Measurements from ENCODE around the gene AHNAK.
"Not testable (repeated sequence)": the region's sequence is repeated elsewhere in the genome, so short reads cannot be mapped to it uniquely, and the experiment has no call there.

DNA sequence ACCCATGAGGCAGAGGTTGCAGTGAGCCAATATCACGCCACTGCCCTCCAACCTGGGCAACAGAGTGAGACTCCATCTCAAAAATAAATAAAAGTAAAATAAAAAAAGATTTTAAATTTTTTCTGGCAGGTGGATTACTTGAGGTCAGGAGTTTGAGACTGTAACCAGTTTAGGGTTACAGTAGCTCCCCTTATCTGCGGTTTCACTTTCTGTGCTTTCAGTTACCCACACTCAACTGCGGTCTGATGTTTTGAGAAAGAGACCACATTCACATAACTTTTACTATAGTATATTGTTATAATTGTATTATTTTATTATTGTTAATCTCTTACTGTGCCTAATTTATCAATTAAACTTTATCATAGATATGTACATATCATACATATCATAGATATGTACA lies 160.5 kb downstream of the AHNAK start:
- TF ChIP-seq, protein P1, sequence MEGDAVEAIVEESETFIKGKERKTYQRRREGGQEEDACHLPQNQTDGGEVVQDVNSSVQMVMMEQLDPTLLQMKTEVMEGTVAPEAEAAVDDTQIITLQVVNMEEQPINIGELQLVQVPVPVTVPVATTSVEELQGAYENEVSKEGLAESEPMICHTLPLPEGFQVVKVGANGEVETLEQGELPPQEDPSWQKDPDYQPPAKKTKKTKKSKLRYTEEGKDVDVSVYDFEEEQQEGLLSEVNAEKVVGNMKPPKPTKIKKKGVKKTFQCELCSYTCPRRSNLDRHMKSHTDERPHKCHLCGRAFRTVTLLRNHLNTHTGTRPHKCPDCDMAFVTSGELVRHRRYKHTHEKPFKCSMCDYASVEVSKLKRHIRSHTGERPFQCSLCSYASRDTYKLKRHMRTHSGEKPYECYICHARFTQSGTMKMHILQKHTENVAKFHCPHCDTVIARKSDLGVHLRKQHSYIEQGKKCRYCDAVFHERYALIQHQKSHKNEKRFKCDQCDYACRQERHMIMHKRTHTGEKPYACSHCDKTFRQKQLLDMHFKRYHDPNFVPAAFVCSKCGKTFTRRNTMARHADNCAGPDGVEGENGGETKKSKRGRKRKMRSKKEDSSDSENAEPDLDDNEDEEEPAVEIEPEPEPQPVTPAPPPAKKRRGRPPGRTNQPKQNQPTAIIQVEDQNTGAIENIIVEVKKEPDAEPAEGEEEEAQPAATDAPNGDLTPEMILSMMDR (conservative IDR thresholded peaks at IDR 0.05 in 1 of 2, IDR thresholded peaks at IDR 0.05 in 1 of 2; ENCODE audit: low read depth in 1 of 2, low read length in 2 of 2), result not testable (repeated sequence)
- not testable (repeated sequence) for TF ChIP-seq EZH2 (IDR thresholded peaks at IDR 0.05; ENCODE audit: low read length, missing control alignments)

Data from fibroblast of lung (primary cell).